A549 (cell line): Measurements from ENCODE around the gene ATP9A. TPM values are rescaled to one million over a fixed set of nuclear protein-coding genes. Genes with fewer than 3 reads are reported as not detected.

Experiments
- ATAC-seq, 2 experiments: fragments of 200-7000 bp in 1 of 2; fragments of >200 bp in 1 of 2; cut with Nextera tagmentation in 1 of 2; cut with Tn5 transposase in 1 of 2; 3 replicates each; pipeline versions ENCODE4 v1.8.0 to v1.9.1; 2018 to 2020; ENCODE audit warnings: mild to moderate bottlenecking in 1 of 2, moderate library complexity in 1 of 2
- CTCF ChIA-PET: fragments of 300-600 bp; sonication (Branson Sonifier 250); formaldehyde crosslinking; extraction: SDS; loops from one replicate; lab custom pipeline; 2021; ENCODE audit warnings: antibody characterized with exemption, inconsistent platforms; lab: Yijun Ruan, JAX
- POLR2A ChIA-PET: fragments of 350-600 bp; formaldehyde crosslinking; extraction: SDS; loops from one replicate; lab custom pipeline; 2021; ENCODE audit warnings: antibody characterized with exemption, inconsistent platforms; lab: Yijun Ruan, JAX
- DNase-seq, 2 experiments: peaks; one replicate each; pipeline versions ENCODE4 v3.0.0 to v3.0.0-alpha.2; 2011 to 2016; ENCODE audit warnings: low read depth in 1 of 2, low spot score in 1 of 2
- FAIRE-seq: peaks from 2 replicates; lab custom pipeline; 2011; peaks lifted over from hg19 to GRCh38; lab: Jason Lieb, UNC
- H3K27ac ChIP-seq, 2 experiments: fragments of >200 bp; sonication (Bioruptor Twin); formaldehyde crosslinking; 3 replicates each; pipeline ENCODE4 v1.5.1; 2016 to 2017
- H3K4me1 ChIP-seq: fragments of >200 bp; sonication (Bioruptor Twin); formaldehyde crosslinking; 3 replicates; pipeline ENCODE4 v1.6.1; 2016
- H3K4me2 ChIP-seq: fragments of >200 bp; sonication (Bioruptor Twin); formaldehyde crosslinking; 3 replicates; pipeline ENCODE4 v1.6.1; 2016
- H3K4me3 ChIP-seq: fragments of >200 bp; sonication (Bioruptor Twin); formaldehyde crosslinking; 3 replicates; pipeline ENCODE4 v1.5.1; 2016
- H3K9me3 ChIP-seq: fragments of >200 bp; sonication (Bioruptor Twin); formaldehyde crosslinking; 3 replicates; pipeline ENCODE4 v1.6.1; 2016
- CBX2 ChIP-seq: fragments of 200-600 bp; sonication (generic); IDR thresholded peaks from 2 replicates; pipeline ENCODE4 v1.6.1; 2016; ENCODE audit warnings: low read depth, mild to moderate bottlenecking, borderline replicate concordance
- CHD2 ChIP-seq: fragments of 150-350 bp; IDR thresholded peaks from 2 replicates; pipeline ENCODE4 v1.6.1; 2014; ENCODE audit warnings: low read length; ENCODE audit not compliant: partially characterized antibody
- EHMT2 ChIP-seq: fragments of 200-600 bp; sonication (generic); IDR thresholded peaks from 2 replicates; pipeline ENCODE4 v1.6.1; 2016; ENCODE audit warnings: antibody characterized with exemption, low read depth, mild to moderate bottlenecking, moderate library complexity
- ESRRA ChIP-seq: fragments of 150-350 bp; IDR thresholded peaks from 2 replicates; pipeline ENCODE4 v1.6.1; 2014; ENCODE audit warnings: mild to moderate bottlenecking, low read length, borderline replicate concordance
- FOSL2 ChIP-seq, 2 experiments: fragments of 450-650 bp in 1 of 2; fragments of >200 bp in 1 of 2; sonication (Bioruptor Twin) in 1 of 2; formaldehyde crosslinking; IDR thresholded peaks; 2 replicates each; pipeline versions ENCODE4 v1.5.0 to v1.6.1; 2016 to 2020; ENCODE audit warnings: mild to moderate bottlenecking in 1 of 2, moderate library complexity in 1 of 2
- GATA3 ChIP-seq: IDR thresholded peaks from 2 replicates; pipeline ENCODE4 v1.6.1; 2012; ENCODE audit warnings: borderline replicate concordance
- HDAC2 ChIP-seq: fragments of 200-600 bp; sonication (generic); IDR thresholded peaks from 2 replicates; pipeline ENCODE4 v1.6.1; 2016
- HEYL ChIP-seq: fragments of 250-450 bp; sonication (Bioruptor Pico); IDR thresholded peaks from 2 replicates; pipeline ENCODE4 v1.8.0; 2021; ENCODE audit warnings: mild to moderate bottlenecking, moderate library complexity
- HOXA7 ChIP-seq: fragments of 250-450 bp; sonication (Bioruptor Pico); IDR thresholded peaks from 2 replicates; pipeline ENCODE4 v1.5.0; 2020; ENCODE audit warnings: mild to moderate bottlenecking, moderate library complexity
- MAFK ChIP-seq: fragments of 450-650 bp; IDR thresholded peaks from 2 replicates; pipeline ENCODE4 v1.6.1; 2014; ENCODE audit not compliant: partially characterized antibody
- MAZ ChIP-seq: fragments of 150-350 bp; IDR thresholded peaks from 2 replicates; pipeline ENCODE4 v1.6.1; 2014; ENCODE audit warnings: antibody characterized with exemption, low read depth, low read length, borderline replicate concordance
- MYC ChIP-seq: IDR thresholded peaks from 2 replicates; pipeline ENCODE4 v1.6.1; 2012; ENCODE audit warnings: mild to moderate bottlenecking, inconsistent platforms, low read length, improper control_type of control experiment, borderline replicate concordance
- NPAS2 ChIP-seq: fragments of 250-450 bp; sonication (Bioruptor Pico); IDR thresholded peaks from 2 replicates; pipeline ENCODE4 v1.8.0; 2022; ENCODE audit warnings: mild to moderate bottlenecking, moderate library complexity, borderline replicate concordance
- NR3C1 ChIP-seq: fragments of >200 bp; sonication (Bioruptor Twin); formaldehyde crosslinking; IDR thresholded peaks from 3 replicates; pipeline ENCODE4 v1.6.1; 2017
- PHF8 ChIP-seq: fragments of 200-600 bp; sonication (generic); IDR thresholded peaks from 2 replicates; pipeline ENCODE4 v1.6.1; 2016; ENCODE audit warnings: low read depth, mild to moderate bottlenecking, antibody characterized with exemption, moderate library complexity, borderline replicate concordance
- POLR2AphosphoS2 ChIP-seq: conservative IDR thresholded peaks from 2 replicates; pipeline ENCODE4 v1.6.1; 2012; ENCODE audit warnings: low read length, improper control_type of control experiment, inconsistent platforms
- RCOR1 ChIP-seq: fragments of 150-350 bp; IDR thresholded peaks from 2 replicates; pipeline ENCODE4 v1.6.1; 2014; ENCODE audit warnings: antibody characterized with exemption, low read length, low read depth
- SREBF2 ChIP-seq: fragments of 450-650 bp; IDR thresholded peaks from 2 replicates; pipeline ENCODE4 v1.6.1; 2014; ENCODE audit warnings: mild to moderate bottlenecking, moderate library complexity
- ZFP36 ChIP-seq: fragments of 450-650 bp; IDR thresholded peaks from 2 replicates; pipeline ENCODE4 v1.6.1; 2014; ENCODE audit warnings: borderline replicate concordance; ENCODE audit not compliant: partially characterized antibody
- WGBS: methylation state at CpG from one replicate; pipeline ENCODE4 v1.1.6; 2017; ENCODE audit errors: missing lambda C conversion rate; 5-methylcytosine and 5-hydroxymethylcytosine counted together
- polyA plus RNA-seq, 4 experiments: library from polyadenylated mRNA; depleted of rRNA in 3 of 4; stranded (reverse); fragments of >200 nt; fragmentation: RNase III in 1 of 4; extraction: RNeasy Plus Mini Kit Qiagen cat#74134 plus additional on column Dnase treatment in 1 of 4; gene quantifications; 2 replicates in 3 of 4; 3 replicates in 1 of 4; pipeline ENCODE4 v1.2.3, GENCODE V29; 2011 to 2017
- TF ChIP-seq, protein P1 (sequence below): IDR thresholded peaks from 2 replicates; pipeline ENCODE4 v1.6.1; 2012
- TF ChIP-seq, protein P2 (sequence below): fragments of 250-450 bp; sonication (Bioruptor Pico); IDR thresholded peaks from 2 replicates; pipeline ENCODE4 v1.5.0; 2021; ENCODE audit warnings: mild to moderate bottlenecking, moderate library complexity, borderline replicate concordance
- TF ChIP-seq, protein P3 (sequence below): fragments of >200 bp; sonication (Bioruptor Twin); formaldehyde crosslinking; IDR thresholded peaks from 2 replicates; pipeline ENCODE4 v1.6.1; 2016
- TF ChIP-seq, protein P4 (sequence below): fragments of 450-650 bp; IDR thresholded peaks from 2 replicates; pipeline ENCODE4 v1.6.1; 2014; ENCODE audit warnings: antibody characterized with exemption

Gene ATP9A
- polyA plus RNA-seq, 2 of the 4 experiments (the other 2 are of a cell fraction), result 9.9 to 23.6 TPM

DNA sequence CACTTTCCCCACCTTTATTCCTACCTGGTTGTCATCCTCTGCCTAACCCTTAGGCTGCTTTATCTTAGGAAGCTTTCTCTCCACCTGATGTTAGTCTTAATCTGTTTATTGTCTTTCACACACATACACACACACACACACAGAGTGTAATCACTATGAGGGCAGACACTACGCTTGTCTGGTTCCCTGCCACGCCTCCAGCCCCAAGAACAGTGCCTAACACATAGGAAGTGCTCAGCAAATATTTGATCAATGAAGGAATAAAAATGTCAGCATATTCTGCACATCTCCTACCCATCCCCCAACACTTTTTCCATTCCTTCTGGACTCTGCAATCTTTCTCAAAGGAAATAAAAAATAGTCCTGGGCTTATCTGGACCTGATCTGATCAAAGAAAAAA is 174.6 kb downstream of the ATP9A start (continued):
- TF ChIP-seq MYC (no peak), HDAC2 (no peak), SREBF2 (no peak), NR3C1 (no peak), EHMT2 (no peak), MAZ (no peak), CHD2 (no peak)
- TF ChIP-seq, all 56 proteins: peak for 0

DNA sequence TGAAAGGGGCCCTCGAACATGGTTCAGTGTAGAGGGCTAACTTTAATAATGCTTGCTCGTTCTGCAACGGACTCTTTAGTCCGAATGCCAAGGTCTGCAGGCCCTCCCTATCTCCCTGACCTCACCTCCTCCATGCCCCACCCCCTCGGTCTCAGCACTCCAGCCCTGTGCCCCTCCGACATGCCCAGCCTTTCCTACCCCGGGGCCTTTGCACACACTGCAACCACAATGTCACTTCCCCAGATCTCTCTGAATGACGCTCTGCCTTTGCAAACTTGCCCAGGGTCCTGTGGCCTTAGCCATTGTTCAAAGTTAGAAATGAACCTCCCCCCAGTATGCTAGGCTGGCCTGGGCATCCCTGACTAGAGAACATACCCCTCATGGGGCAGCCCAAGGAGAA is 175.6 kb downstream of the ATP9A start:
- TF ChIP-seq CBX2 (no peak), HEYL (no peak), ESRRA (no peak), FOSL2 (IDR thresholded peaks at IDR 0.05) (no peak), FOSL2 (CRISPR knock-in tag; IDR thresholded peaks at IDR 0.05) (no peak), NPAS2 (no peak), ZFP36 (no peak)
- 90% methylated on average over 7 of the region's 8 CpGs for WGBS
- no peak for DNase-seq
- H3K4me1 ChIP-seq, result peaks cover 5% of the 10 kb centered on the region
- H3K4me2 ChIP-seq, result no peak overlapping the region
- no peak for ATAC-seq
- no peak overlapping the region for H3K27ac ChIP-seq
- no peaks in the 10 kb centered on the region for H3K9me3 ChIP-seq
- POLR2A ChIA-PET, result no interaction called here
- FAIRE-seq, result no peak
- H3K4me3 ChIP-seq, result no peak overlapping the region
- CTCF ChIA-PET, result interaction anchor here (1.0 to 6.8 kb wide), 3 partner anchors 15 to 605 kb away, joined by 3 to 54 read pairs (median 4); no protein-coding TSS in a partner anchor

DNA sequence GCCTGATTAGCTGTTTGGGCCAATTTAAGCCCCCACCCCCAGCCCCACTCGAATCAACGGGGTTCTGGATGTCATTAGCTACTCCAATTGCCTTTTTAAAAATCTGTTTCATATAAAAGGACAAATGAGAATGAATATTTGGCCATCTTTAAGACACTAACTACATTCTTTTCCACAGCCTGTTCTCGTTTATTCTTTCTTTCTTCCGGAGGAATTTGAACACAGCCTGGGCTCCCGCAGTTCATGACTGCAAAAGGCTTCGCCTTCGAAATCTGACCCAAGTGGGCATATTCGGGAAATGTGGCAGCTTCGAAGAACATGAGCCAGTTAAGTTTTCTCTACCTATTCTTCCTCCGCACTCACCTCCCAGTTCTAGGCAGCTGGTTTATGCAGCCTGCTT is 176.3 kb downstream of the ATP9A start:
- CTCF ChIA-PET, result interaction anchor here (0.9 to 6.8 kb wide), 4 partner anchors 14 to 610 kb away, joined by 3 to 54 read pairs (median 6); no protein-coding TSS in a partner anchor

More for the DNA sequence above, 176.3 kb downstream of the ATP9A start:
- FAIRE-seq, result no peak
- 86% methylated on average over 10 of the region's 10 CpGs for WGBS
- H3K4me2 ChIP-seq, result no peak overlapping the region
- no peak for DNase-seq
- no peak overlapping the region for H3K4me3 ChIP-seq
- ATAC-seq, result no peak
- H3K4me1 ChIP-seq, result peaks cover 5% of the 10 kb centered on the region
- POLR2A ChIA-PET, result no interaction called here
- no peak overlapping the region for H3K27ac ChIP-seq
- no peak for TF ChIP-seq MAFK
- TF ChIP-seq GATA3, result no peak
- no peak for TF ChIP-seq HEYL
- TF ChIP-seq, protein P1, sequence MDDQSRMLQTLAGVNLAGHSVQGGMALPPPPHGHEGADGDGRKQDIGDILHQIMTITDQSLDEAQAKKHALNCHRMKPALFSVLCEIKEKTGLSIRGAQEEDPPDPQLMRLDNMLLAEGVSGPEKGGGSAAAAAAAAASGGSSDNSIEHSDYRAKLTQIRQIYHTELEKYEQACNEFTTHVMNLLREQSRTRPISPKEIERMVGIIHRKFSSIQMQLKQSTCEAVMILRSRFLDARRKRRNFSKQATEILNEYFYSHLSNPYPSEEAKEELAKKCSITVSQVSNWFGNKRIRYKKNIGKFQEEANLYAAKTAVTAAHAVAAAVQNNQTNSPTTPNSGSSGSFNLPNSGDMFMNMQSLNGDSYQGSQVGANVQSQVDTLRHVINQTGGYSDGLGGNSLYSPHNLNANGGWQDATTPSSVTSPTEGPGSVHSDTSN, result no peak
- no peak for TF ChIP-seq ZFP36
- TF ChIP-seq MAZ, result no peak
- no peak for TF ChIP-seq EHMT2
- TF ChIP-seq MYC, result no peak
- no peak for TF ChIP-seq PHF8
- TF ChIP-seq, protein P2, sequence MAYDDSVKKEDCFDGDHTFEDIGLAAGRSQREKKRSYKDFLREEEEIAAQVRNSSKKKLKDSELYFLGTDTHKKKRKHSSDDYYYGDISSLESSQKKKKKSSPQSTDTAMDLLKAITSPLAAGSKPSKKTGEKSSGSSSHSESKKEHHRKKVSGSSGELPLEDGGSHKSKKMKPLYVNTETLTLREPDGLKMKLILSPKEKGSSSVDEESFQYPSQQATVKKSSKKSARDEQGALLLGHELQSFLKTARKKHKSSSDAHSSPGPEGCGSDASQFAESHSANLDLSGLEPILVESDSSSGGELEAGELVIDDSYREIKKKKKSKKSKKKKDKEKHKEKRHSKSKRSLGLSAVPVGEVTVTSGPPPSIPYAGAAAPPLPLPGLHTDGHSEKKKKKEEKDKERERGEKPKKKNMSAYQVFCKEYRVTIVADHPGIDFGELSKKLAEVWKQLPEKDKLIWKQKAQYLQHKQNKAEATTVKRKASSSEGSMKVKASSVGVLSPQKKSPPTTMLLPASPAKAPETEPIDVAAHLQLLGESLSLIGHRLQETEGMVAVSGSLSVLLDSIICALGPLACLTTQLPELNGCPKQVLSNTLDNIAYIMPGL (CRISPR knock-in tag), result no peak
- TF ChIP-seq HDAC2, result no peak
- no peak for TF ChIP-seq ESRRA
- TF ChIP-seq HOXA7 (CRISPR knock-in tag), result no peak
- TF ChIP-seq, protein P3, sequence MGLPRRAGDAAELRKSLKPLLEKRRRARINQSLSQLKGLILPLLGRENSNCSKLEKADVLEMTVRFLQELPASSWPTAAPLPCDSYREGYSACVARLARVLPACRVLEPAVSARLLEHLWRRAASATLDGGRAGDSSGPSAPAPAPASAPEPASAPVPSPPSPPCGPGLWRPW, result no peak
- no peak for TF ChIP-seq RCOR1
- TF ChIP-seq, protein P4, sequence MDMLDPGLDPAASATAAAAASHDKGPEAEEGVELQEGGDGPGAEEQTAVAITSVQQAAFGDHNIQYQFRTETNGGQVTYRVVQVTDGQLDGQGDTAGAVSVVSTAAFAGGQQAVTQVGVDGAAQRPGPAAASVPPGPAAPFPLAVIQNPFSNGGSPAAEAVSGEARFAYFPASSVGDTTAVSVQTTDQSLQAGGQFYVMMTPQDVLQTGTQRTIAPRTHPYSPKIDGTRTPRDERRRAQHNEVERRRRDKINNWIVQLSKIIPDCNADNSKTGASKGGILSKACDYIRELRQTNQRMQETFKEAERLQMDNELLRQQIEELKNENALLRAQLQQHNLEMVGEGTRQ, result no peak
- TF ChIP-seq POLR2AphosphoS2, result no peak
- H3K9me3 ChIP-seq, result no peaks in the 10 kb centered on the region
